GM18873 (cell line): ENCODE results near the gene TRIM63.

Experiments
- ATAC-seq: cut with Tn5 transposase; IDR thresholded peaks from one replicate; pipeline ENCODE4 v1.9.1; 2021; ENCODE audit warnings: mild to moderate bottlenecking, moderate library complexity, moderate number of reproducible peaks; ENCODE audit not compliant: unreplicated experiment, low FRiP score

Gene TRIM63

DNA sequence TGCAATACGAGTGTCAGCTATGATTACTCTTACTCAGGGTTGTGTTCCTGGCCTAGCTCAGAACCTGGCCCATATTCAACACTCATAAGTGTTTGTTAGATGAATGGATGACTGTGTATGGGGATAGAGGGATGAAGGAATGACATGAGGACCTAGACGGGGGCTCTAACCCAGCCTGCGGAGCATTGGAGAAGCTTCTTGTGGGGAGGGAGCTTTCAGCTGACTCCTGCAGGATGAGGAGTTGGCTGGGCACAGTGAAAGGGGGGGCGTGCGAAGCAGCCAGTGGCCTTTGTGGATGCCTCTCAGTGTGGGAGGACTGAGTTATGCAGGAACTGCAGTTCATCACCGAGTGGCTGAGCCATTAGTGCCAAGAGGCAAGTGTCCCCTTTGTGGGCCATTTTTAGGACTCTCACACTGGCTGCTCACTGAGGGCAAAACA, 47.1 kb downstream of the TRIM63 start:
- ATAC-seq: no peak

- ATAC-seq: no peak
These were observed 47.7 kb downstream of the TRIM63 start for GRCh38 chr1:26019641-26020315.

- no peak for ATAC-seq
These were observed 49.8 kb downstream of the TRIM63 start for GRCh38 chr1:26017606-26018005.

DNA sequence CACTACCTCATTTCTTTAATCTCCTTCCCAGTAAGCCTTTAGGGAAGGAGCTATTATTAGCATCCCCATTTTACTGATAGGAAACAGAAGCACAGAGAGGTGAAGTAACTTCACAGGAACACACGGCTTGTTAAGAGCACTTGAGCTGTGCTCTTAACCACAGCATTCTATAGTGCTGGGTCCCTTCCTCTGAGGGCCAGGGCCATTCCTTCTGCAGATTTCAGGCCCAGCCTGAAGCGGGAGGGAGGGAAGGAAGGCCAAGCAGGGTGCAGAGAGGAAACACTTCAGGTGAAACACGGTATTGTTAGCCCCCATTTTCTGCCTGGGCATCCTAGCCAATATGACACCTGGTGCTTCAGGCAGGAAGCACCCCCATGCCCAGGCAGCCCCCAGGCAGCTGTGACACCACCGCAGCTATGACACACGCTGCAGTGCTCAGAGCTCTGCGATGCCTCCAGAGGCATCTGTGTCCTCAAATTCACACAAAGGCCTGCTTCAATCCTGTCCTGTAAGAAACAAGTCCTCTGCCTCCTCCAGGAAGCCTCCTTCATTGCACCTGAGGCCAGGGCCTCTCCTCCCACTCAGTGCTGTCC, 50.4 kb downstream of the TRIM63 start:
- no peak for ATAC-seq

DNA sequence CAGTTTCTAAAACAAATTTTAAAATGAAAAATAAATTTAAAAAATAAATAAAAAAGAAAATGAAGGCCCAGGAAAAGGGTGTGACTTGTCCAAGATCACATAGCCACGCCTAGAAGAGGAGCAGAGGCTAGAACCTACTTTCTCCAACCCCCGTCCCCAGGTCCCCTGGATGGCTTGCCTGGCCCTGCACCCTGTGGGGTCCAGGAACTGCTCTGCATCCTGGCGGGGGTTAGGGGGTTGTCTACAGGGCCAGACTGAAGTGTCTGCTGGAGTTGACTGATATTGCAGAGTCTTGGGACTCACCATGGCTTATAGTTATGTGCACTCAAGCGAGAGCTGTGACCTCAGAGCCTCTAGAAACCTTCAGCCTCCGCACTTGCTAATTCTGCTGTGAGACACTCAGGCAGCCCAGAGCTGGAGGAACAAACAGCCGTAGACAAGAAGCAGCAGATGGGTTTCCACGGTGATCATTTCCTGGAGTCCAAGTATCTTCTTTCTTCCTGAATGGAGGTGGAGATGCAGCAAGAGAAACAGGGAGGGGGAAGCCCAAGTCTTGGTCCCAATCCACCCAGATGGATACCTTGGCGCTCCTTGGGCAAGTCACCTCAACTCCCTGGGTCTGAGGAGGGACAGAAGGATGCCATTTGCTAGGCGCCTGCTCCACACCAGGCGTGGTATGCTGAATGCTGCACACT, 51.0 kb downstream of the TRIM63 start:
- ATAC-seq: no peak

DNA sequence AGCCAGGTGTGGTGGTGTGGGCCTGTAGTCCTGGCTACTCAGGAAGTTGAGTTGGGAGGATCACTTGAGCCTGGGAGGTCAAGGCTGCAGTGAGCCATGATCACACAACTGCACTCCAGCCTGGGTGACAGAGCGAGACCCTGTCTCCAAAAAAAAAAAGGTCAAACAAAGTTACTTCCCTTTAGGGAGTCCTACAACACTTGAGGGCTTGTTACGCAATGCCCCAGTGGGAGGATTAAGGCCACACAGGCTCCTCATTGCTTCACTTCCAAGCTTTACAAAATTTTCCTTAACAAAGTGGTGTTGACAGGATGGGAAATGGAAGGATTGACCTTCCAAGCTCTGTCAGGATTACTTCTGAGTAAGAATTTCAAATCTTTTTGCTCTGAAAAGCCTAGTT, 52.1 kb downstream of the TRIM63 start:
- ATAC-seq: no peak

- ATAC-seq: no peak
These were observed 53.3 kb downstream of the TRIM63 start for GRCh38 chr1:26014179-26014578.

GRCh38 chr1:26012864-26013263, 54.6 kb downstream of the TRIM63 start:
- ATAC-seq: no peak

DNA sequence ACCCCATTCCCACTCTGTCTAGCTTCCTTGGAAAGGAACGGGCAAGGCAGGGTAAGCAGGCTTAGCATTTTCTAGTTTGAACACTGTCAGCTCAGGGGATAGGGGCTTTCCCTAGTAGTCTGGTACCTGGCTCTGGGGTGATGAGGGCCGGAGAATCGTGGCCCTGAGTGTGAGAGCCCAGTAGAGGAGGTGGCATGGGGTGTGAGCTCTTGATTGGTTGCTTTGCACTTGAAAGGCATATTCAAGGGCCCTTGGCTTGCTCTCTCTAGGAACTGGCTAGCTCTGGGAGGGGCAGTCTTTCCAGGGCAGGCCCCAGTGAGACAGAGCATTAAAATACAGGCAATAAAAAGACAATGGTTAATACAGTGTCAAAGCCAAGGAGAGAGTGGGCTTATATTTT, 56.6 kb downstream of the TRIM63 start:
- no peak for ATAC-seq

DNA sequence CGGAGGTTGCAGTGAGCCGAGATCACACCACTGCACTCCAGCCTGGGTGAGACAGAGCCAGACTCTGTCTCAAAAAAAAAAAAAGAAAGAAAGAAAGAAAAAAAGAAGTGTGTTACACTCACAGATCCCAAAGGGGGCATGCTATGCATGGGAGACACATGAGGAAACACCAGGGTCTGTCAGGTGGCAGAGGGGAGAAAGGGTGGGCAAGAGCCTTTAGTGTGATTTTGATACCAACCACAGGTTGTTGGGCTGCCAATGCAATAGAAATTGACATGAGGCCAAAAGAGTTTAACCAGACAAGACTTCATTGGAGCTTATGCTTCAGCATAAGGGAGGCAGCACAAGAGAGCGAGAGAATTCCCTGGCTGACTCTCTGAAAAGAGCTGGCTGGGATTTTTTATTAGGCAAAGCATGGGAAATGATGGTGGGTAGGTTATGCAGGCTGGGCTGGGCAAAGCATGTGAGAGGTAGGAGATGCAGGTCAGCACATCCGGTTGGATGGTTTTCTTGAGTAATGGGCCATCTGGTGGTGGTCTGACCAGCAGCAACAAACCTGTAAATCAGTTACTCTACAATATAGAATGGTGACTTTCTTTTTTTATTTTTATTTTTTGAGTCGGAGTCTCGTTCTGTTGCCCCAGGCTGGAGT, 57.5 kb downstream of the TRIM63 start:
- ATAC-seq: no peak

GRCh38 chr1:26006710-26007109, 60.7 kb downstream of the TRIM63 start:
- ATAC-seq: no peak

GRCh38 chr1:26005434-26006105, 61.9 kb downstream of the TRIM63 start:
- ATAC-seq: no peak

GRCh38 chr1:26003756-26004155, 63.7 kb downstream of the TRIM63 start:
- ATAC-seq: no peak

- ATAC-seq: no peak
These were observed 64.2 kb downstream of the TRIM63 start for GRCh38 chr1:26003262-26003661.
